MM.1S (cell line): ENCODE data around the gene DNPH1.

Source experiments
- DNase-seq: peaks from one replicate; pipeline ENCODE4 v3.0.0-alpha.2; 2015
- H2AFZ ChIP-seq: fragments of 300-600 bp; sonication (generic); 2 replicates; pipeline ENCODE4 v1.6.0; 2016; ENCODE audit warnings: antibody characterized with exemption, low read length
- H3F3A ChIP-seq: fragments of 300-600 bp; sonication (generic); 2 replicates; pipeline ENCODE4 v1.6.1; 2016; ENCODE audit warnings: mild to moderate bottlenecking, antibody characterized with exemption, low read length, moderate library complexity, mixed read lengths; ENCODE audit not compliant: insufficient read depth
- H3K27ac ChIP-seq: fragments of 300-600 bp; sonication (generic); 2 replicates; pipeline ENCODE4 v1.5.1; 2016; ENCODE audit warnings: mild to moderate bottlenecking, low read length
- H3K27me3 ChIP-seq: fragments of 300-600 bp; sonication (generic); replicated peaks from 2 replicates; pipeline ENCODE4 v1.6.0; 2016; ENCODE audit warnings: low read length; ENCODE audit not compliant: insufficient read depth
- H3K36me3 ChIP-seq: fragments of 300-600 bp; sonication (generic); replicated peaks from 2 replicates; pipeline ENCODE4 v1.6.1; 2016; ENCODE audit warnings: mild to moderate bottlenecking, low read length, mixed read lengths; ENCODE audit not compliant: insufficient read depth
- H3K4me1 ChIP-seq: fragments of 300-600 bp; sonication (generic); 2 replicates; pipeline ENCODE4 v1.6.1; 2016; ENCODE audit warnings: low read length, mixed read lengths
- H3K4me2 ChIP-seq: fragments of 300-600 bp; sonication (generic); 2 replicates; pipeline ENCODE4 v1.6.0; 2016; ENCODE audit warnings: low read depth, low read length
- H3K4me3 ChIP-seq: fragments of 300-600 bp; sonication (generic); 2 replicates; pipeline ENCODE4 v1.5.1; 2016; ENCODE audit warnings: low read length, mixed read lengths
- H3K79me2 ChIP-seq: fragments of 300-600 bp; sonication (generic); 2 replicates; pipeline ENCODE4 v1.6.1; 2016; ENCODE audit warnings: mixed run types, low read length, mixed read lengths
- H3K9ac ChIP-seq: fragments of 300-600 bp; sonication (generic); 2 replicates; pipeline ENCODE4 v1.6.1; 2016; ENCODE audit warnings: low read length, mixed read lengths
- H3K9me2 ChIP-seq: fragments of 300-600 bp; sonication (generic); replicated peaks from 2 replicates; pipeline ENCODE4 v1.6.1; 2016; ENCODE audit warnings: mild to moderate bottlenecking, low read length, mixed read lengths; ENCODE audit not compliant: insufficient read depth
- H3K9me3 ChIP-seq: fragments of 300-600 bp; sonication (generic); replicated peaks from 2 replicates; pipeline ENCODE4 v1.6.1; 2016; ENCODE audit warnings: mild to moderate bottlenecking, low read length, mixed read lengths; ENCODE audit not compliant: insufficient read depth
- H4K20me1 ChIP-seq: fragments of 300-600 bp; sonication (generic); 2 replicates; pipeline ENCODE4 v1.6.1; 2016; ENCODE audit warnings: mild to moderate bottlenecking, low read length, moderate library complexity, mixed read lengths; ENCODE audit not compliant: insufficient read depth
- CTCF ChIP-seq: fragments of 300-600 bp; sonication (generic); IDR thresholded peaks from 2 replicates; pipeline ENCODE4 v1.5.1; 2016; ENCODE audit warnings: antibody characterized with exemption, low read length, mixed read lengths
- EZH2 ChIP-seq: fragments of 300-600 bp; sonication (generic); optimal IDR thresholded peaks from 2 replicates; pipeline ENCODE3; 2017; ENCODE audit warnings: low read depth, mild to moderate bottlenecking, antibody characterized with exemption, low read length, mixed read lengths
- EZH2phosphoT487 ChIP-seq: fragments of 300-600 bp; sonication (generic); IDR thresholded peaks from 2 replicates; pipeline ENCODE4 v1.6.1; 2018; ENCODE audit warnings: antibody characterized with exemption, low read length

DNPH1 gene

GRCh38 chr6:43265564-43265963, 36.3 kb upstream of the DNPH1 start:
- H3K27me3 ChIP-seq, result no peaks in the 10 kb centered on the region
- no peak for TF ChIP-seq EZH2phosphoT487
- TF ChIP-seq CTCF, result no peak
- TF ChIP-seq EZH2, result no peak

DNA sequence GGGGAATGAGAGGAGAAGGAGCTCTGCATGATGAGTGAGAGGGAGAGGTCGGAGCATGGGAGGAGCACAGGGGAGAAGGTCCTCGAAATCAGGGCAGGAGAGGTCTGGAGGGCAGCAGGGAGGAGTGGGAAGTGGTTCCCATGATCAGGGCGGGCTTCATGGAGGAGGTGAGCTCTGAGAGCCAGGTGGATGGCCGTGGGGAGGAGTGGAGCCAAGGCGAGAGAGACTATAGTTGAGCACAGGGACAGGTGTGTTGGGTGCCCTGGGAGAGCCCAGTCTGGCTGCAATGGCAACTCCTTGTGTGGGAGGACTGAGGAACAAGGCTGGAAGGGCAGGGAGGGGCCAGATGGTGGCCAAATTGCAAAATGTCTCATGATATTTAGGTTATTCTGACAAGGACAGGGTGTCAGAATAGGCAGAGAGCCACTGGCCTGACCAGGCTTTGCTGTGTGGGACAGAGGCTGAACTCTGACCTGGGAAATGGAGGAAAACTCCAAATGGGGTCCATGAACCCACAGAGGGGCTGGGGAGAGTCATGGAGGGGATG, 35.4 kb upstream of the DNPH1 start:
- no peaks in the 10 kb centered on the region for H3F3A ChIP-seq
- no peak overlapping the region for H3K4me3 ChIP-seq
- no peaks in the 10 kb centered on the region for H3K36me3 ChIP-seq
- no peaks in the 10 kb centered on the region for H3K27me3 ChIP-seq
- no peaks in the 10 kb centered on the region for H3K79me2 ChIP-seq
- no peak for DNase-seq
- no peak for TF ChIP-seq EZH2phosphoT487
- TF ChIP-seq EZH2, result no peak
- no peak for TF ChIP-seq CTCF
- H3K4me2 ChIP-seq, result no peak overlapping the region
- H3K27ac ChIP-seq, result no peak overlapping the region
- no peak overlapping the region for H3K9ac ChIP-seq
- no peaks in the 10 kb centered on the region for H3K4me1 ChIP-seq
- H3K9me3 ChIP-seq, result no peaks in the 10 kb centered on the region
- no peaks in the 10 kb centered on the region for H4K20me1 ChIP-seq
- no peaks in the 10 kb centered on the region for H3K9me2 ChIP-seq
- H2AFZ ChIP-seq, result no peak overlapping the region

More at GRCh38 chr6:43265564-43265963, 36.3 kb upstream of the DNPH1 start:
- no peak overlapping the region for H3K4me2 ChIP-seq
- no peaks in the 10 kb centered on the region for H3K9me2 ChIP-seq
- H3K9me3 ChIP-seq, result no peaks in the 10 kb centered on the region
- H3F3A ChIP-seq, result no peaks in the 10 kb centered on the region
- H2AFZ ChIP-seq, result no peak overlapping the region
- no peaks in the 10 kb centered on the region for H4K20me1 ChIP-seq
- DNase-seq, result no peak
- no peak overlapping the region for H3K4me3 ChIP-seq
- no peaks in the 10 kb centered on the region for H3K4me1 ChIP-seq
- no peak overlapping the region for H3K9ac ChIP-seq
- H3K79me2 ChIP-seq, result no peaks in the 10 kb centered on the region
- H3K36me3 ChIP-seq, result no peaks in the 10 kb centered on the region
- H3K27ac ChIP-seq, result no peak overlapping the region

DNA sequence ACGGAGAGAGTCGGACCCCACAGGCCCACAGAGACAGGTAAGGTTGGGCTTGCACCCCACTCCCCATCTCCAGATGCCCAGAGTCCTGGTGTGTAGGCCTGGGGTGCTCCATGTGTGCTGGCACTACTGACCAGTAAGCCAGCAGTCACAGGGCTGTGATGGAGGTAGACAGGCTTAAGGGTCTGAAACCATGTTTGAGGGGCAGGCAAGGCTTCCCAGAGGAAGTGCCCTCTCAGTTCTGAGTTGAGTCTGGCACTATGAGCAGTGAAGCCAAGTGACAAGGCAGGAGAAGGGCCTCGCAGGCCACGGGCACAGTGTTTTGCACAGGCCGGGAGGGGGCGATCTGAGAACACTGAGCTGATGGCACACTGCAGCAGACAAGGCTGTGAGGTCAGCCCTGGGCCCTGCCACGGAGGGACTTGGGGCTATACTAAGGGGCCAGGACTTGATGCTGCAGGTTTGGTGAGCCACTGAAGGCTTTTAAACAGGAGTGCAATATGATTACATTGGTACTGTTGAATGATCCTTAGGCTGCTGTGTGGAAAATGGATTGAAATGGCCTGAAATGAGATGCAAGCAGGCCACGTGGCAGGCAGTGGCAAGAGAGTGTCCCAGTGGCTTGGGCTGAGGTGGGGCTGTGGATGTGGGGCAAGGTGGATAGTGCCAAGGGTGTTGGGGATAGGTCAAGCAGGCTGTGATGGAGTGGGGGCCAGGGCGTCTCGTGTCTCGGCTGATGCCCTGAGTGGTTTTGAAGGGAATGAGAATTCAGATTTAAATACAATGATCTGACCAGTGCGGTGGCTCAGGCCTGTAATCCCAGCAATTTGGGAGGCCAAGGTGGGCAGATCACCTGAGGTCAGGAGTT, 34.3 kb upstream of the DNPH1 start:
- TF ChIP-seq CTCF, result peak; percentile 87
- no peak for TF ChIP-seq EZH2phosphoT487
- Histone ChIP-seq H3K4me2 (no peak overlapping the region), H2AFZ (no peak overlapping the region)

More for the DNA sequence above, 34.3 kb upstream of the DNPH1 start:
- H3K27me3 ChIP-seq, result no peaks in the 10 kb centered on the region
- H3K4me3 ChIP-seq, result no peak overlapping the region
- no peak overlapping the region for H3K27ac ChIP-seq
- no peaks in the 10 kb centered on the region for H3K36me3 ChIP-seq
- H3K9ac ChIP-seq, result no peak overlapping the region
- H3F3A ChIP-seq, result no peaks in the 10 kb centered on the region
- no peaks in the 10 kb centered on the region for H3K79me2 ChIP-seq
- DNase-seq, result peak; percentile 69
- H3K4me1 ChIP-seq, result no peaks in the 10 kb centered on the region
- H3K9me3 ChIP-seq, result no peaks in the 10 kb centered on the region
- H3K9me2 ChIP-seq, result no peaks in the 10 kb centered on the region
- no peaks in the 10 kb centered on the region for H4K20me1 ChIP-seq
